Neural progenitor cell (in vitro differentiated cells): Measurements from ENCODE around the gene PEX3.

Source experiments
- CTCF ChIP-seq: fragments of 200-600 bp; sonication (generic); IDR thresholded peaks from 2 replicates; pipeline ENCODE4 v1.5.1; 2017; ENCODE audit warnings: antibody characterized with exemption, mild to moderate bottlenecking
- EZH2 ChIP-seq: fragments of 200-600 bp; sonication (generic); IDR thresholded peaks from 2 replicates; pipeline ENCODE4 v1.6.1; 2017; ENCODE audit warnings: antibody characterized with exemption, mild to moderate bottlenecking, moderate library complexity
- EZH2phosphoT487 ChIP-seq: fragments of 200-600 bp; sonication (generic); IDR thresholded peaks from 2 replicates; pipeline ENCODE4 v1.6.1; 2017; ENCODE audit warnings: antibody characterized with exemption

- TF ChIP-seq EZH2 (no peak), CTCF (no peak), EZH2phosphoT487 (no peak)
Observed at GRCh38 chr6:143441680-143442545, 8.7 kb upstream of the PEX3 start.
